GM10248 (cell line): Measurements from ENCODE around the gene CC2D1A.

Experiments
- CTCF ChIA-PET: fragments of 300-600 bp; sonication (Branson Sonifier 250); formaldehyde crosslinking; extraction: SDS; loops from one replicate; lab custom pipeline; 2021; ENCODE audit warnings: antibody characterized with exemption; lab: Yijun Ruan, JAX
- POLR2A ChIA-PET: fragments of 350-650 bp; sonication (Branson Sonifier 250); formaldehyde crosslinking; extraction: SDS; loops from one replicate; lab custom pipeline; 2020; ENCODE audit warnings: antibody characterized with exemption; lab: Yijun Ruan, JAX
- DNase-seq: peaks from one replicate; pipeline ENCODE4 v3.0.0; 2012; ENCODE audit errors: extremely low spot score
- CTCF ChIP-seq: IDR thresholded peaks from 2 replicates; pipeline ENCODE4 v1.5.1; 2012; ENCODE audit warnings: mild to moderate bottlenecking, low read depth; ENCODE audit errors: extremely low read depth, missing control alignments, control extremely low read depth

CC2D1A gene

GRCh38 chr19:13955662-13956364, 49.8 kb downstream of the CC2D1A start:
- CTCF ChIA-PET = interaction anchor here (1.7 kb wide), 1 partner anchor 103 kb away, joined by 6 read pairs; no protein-coding TSS in a partner anchor
- TF ChIP-seq CTCF = no peak
- POLR2A ChIA-PET = no interaction called here
- DNase-seq = no peak

- no peak for DNase-seq
- no peak for TF ChIP-seq CTCF
- CTCF ChIA-PET = interaction anchor here (0.9 to 1.7 kb wide), 2 partner anchors 76 to 102 kb away, joined by 3 to 6 read pairs; no protein-coding TSS in a partner anchor
- POLR2A ChIA-PET = no interaction called here
Observed at GRCh38 chr19:13956365-13956744, 50.4 kb downstream of the CC2D1A start.

GRCh38 chr19:13957051-13957450, 51.0 kb downstream of the CC2D1A start:
- ChIA-PET POLR2A (no interaction called here), CTCF (interaction anchor here (0.9 to 1.7 kb wide), 2 partner anchors 76 to 102 kb away, joined by 3 to 6 read pairs; no protein-coding TSS in a partner anchor)
- no peak for TF ChIP-seq CTCF
- DNase-seq = no peak

GRCh38 chr19:13958043-13958442, 52.0 kb downstream of the CC2D1A start:
- no peak for DNase-seq
- no peak for TF ChIP-seq CTCF
- CTCF ChIA-PET = interaction anchor here (1.1 kb wide), 1 partner anchor 85 kb away, joined by 3 read pairs; no protein-coding TSS in a partner anchor
- POLR2A ChIA-PET = no interaction called here

GRCh38 chr19:13959141-13959961, 53.4 kb downstream of the CC2D1A start:
- CTCF ChIA-PET = interaction anchor here (0.6 to 1.5 kb wide), 3 partner anchors 24 to 83 kb away, joined by 3 read pairs; no protein-coding TSS in a partner anchor

More at GRCh38 chr19:13959141-13959961, 53.4 kb downstream of the CC2D1A start:
- DNase-seq = no peak
- no peak for TF ChIP-seq CTCF
- POLR2A ChIA-PET = no interaction called here
